GM06990 (cell line): ENCODE data around the gene LPAR3.

ENCODE experiments used
- DNase-seq: peaks from one replicate; pipeline ENCODE4 v3.0.0-alpha.2; 2011; ENCODE audit not compliant: insufficient read length; ENCODE audit errors: extremely low read depth
- H3K27me3 ChIP-seq: replicated peaks from 2 replicates; pipeline ENCODE4 v1.6.0; 2011; ENCODE audit warnings: low read length; ENCODE audit not compliant: control insufficient read depth, insufficient read depth
- H3K36me3 ChIP-seq: 2 replicates; pipeline ENCODE4 v1.5.1; 2011; ENCODE audit warnings: low read length; ENCODE audit not compliant: control insufficient read depth, insufficient read depth
- H3K4me3 ChIP-seq: replicated peaks from 2 replicates; pipeline ENCODE4 v1.5.1; 2011; ENCODE audit warnings: low read depth, mild to moderate bottlenecking, control low read depth, low read length
- TF ChIP-seq, protein P1 (sequence below): IDR thresholded peaks from 2 replicates; pipeline ENCODE4 v1.5.1; 2011; ENCODE audit warnings: low read length, control low read depth, mild to moderate bottlenecking, inconsistent platforms; ENCODE audit not compliant: insufficient read depth, poor library complexity, severe bottlenecking

Gene LPAR3

DNA sequence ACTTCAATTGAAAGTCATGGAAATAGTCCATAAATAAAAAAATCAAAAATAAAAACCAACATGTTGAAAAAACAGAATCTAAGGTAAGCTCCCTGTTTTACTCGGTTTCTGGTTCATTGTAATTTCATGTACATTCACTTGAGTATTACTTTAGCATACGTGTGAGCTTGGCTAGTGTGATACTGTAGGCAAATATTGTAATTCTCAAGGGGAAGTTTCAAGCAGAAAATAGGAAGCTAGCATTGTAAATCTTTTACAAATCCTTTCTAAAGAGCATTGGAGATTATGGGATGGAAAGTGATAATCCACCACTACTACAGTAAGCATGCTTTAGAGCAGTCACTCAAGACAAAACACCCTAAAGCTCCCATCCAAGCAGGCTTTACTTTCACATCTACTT, 3.3 kb upstream of the LPAR3 start:
- no peaks in the 10 kb centered on the region for H3K36me3 ChIP-seq
- no peak for DNase-seq
- TF ChIP-seq, protein P1, sequence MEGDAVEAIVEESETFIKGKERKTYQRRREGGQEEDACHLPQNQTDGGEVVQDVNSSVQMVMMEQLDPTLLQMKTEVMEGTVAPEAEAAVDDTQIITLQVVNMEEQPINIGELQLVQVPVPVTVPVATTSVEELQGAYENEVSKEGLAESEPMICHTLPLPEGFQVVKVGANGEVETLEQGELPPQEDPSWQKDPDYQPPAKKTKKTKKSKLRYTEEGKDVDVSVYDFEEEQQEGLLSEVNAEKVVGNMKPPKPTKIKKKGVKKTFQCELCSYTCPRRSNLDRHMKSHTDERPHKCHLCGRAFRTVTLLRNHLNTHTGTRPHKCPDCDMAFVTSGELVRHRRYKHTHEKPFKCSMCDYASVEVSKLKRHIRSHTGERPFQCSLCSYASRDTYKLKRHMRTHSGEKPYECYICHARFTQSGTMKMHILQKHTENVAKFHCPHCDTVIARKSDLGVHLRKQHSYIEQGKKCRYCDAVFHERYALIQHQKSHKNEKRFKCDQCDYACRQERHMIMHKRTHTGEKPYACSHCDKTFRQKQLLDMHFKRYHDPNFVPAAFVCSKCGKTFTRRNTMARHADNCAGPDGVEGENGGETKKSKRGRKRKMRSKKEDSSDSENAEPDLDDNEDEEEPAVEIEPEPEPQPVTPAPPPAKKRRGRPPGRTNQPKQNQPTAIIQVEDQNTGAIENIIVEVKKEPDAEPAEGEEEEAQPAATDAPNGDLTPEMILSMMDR = no peak

GRCh38 chr1:84890566-84890965, 2.4 kb downstream of the LPAR3 start:
- H3K4me3 ChIP-seq = no peak overlapping the region
- no peaks in the 10 kb centered on the region for H3K36me3 ChIP-seq
- no peak for DNase-seq
- peaks cover 2% of the 10 kb centered on the region; the same call in 1 of the 2 replicates for H3K27me3 ChIP-seq
- TF ChIP-seq, protein P1 = no peak

More for the DNA sequence above, 3.3 kb upstream of the LPAR3 start:
- Histone ChIP-seq H3K27me3 (peaks cover 2% of the 10 kb centered on the region; the same call in 1 of the 2 replicates), H3K4me3 (no peak overlapping the region)

DNA sequence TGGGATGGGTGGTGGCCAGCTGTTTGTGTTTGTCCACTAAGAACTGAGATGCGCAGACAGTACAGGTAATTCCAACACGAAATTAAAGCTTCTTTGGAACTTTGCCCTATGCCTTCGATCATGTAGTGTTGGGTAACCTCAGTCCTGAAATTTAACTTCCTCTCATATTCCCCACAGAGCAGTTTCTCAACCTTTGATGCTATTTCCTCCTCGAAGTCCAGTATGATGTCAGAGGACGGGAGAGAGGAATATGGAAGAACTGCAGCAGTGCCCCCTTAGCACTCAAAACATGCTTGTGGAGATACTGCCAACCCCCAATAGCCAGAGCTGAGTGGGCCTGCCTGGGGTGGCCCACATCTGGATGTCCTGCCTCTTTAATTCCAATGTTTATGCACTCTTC, 3.6 kb downstream of the LPAR3 start:
- TF ChIP-seq, protein P1 = no peak
- Histone ChIP-seq H3K27me3 (peaks cover 2% of the 10 kb centered on the region; the same call in 1 of the 2 replicates), H3K36me3 (no peaks in the 10 kb centered on the region), H3K4me3 (no peak overlapping the region)
- DNase-seq = no peak

GRCh38 chr1:84888753-84889152, 4.3 kb downstream of the LPAR3 start:
- Histone ChIP-seq H3K27me3 (peaks cover 1% of the 10 kb centered on the region; the same call in 1 of the 2 replicates), H3K36me3 (no peaks in the 10 kb centered on the region), H3K4me3 (no peak overlapping the region)
- no peak for DNase-seq
- TF ChIP-seq, protein P1 = no peak

DNA sequence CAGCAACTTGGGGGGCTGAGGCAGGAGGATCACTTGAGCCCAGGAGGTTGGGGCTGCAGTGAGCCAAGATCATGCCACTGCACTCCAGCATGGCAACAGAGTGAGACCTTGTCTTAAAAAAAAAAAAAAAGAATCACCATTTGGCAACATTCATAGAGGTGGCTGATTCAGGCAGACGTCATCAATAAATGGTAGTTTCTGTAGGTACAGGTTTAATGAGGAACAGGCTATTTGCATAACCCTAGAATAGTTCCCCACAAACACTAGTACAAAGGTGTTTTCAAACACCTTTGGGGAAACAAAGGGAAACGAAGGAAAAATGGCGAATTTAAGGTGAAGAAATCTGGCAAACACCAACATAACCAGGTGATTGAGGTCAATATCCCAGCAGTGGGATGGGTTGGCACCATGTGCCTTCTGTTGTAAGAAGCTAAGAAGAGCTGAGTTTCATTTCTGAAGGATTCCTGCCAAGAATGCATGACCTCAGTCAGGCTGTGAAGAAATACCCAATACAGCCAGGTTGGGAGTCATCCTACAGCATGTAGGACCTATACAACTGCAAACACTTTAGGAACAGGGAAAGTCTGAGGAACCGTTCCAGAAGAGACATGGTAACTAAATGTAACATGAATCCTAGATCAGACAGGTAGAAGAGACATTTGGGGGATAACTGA, 5.6 kb downstream of the LPAR3 start:
- DNase-seq = no peak
- H3K4me3 ChIP-seq = no peak overlapping the region
- TF ChIP-seq, protein P1 = no peak

More for the DNA sequence above, 5.6 kb downstream of the LPAR3 start:
- Histone ChIP-seq H3K27me3 (no peaks in the 10 kb centered on the region), H3K36me3 (no peaks in the 10 kb centered on the region)
